DND-41 (cell line): ENCODE data around the gene SH2D1A.

Experiments
- ATAC-seq: fragments of 200-7000 bp; cut with Tn5 transposase; 3 replicates; pipeline ENCODE4 v1.9.1; 2021; ENCODE audit warnings: low read depth; ENCODE audit not compliant: insufficient read depth
- DNase-seq: peaks from one replicate; pipeline ENCODE4 v3.0.0-alpha.2; 2020
- H2AFZ ChIP-seq: 2 replicates; pipeline ENCODE4 v1.6.0; 2012; ENCODE audit warnings: low read depth, low read length
- H3K27ac ChIP-seq: 2 replicates; pipeline ENCODE4 v1.5.1; 2012; ENCODE audit warnings: low read length, inconsistent platforms
- H3K27me3 ChIP-seq: fragments of 200-600 bp; sonication (generic); 2 replicates; pipeline ENCODE4 v1.6.0; 2012; ENCODE audit warnings: low read length, mild to moderate bottlenecking, inconsistent platforms; ENCODE audit not compliant: insufficient read depth, poor library complexity
- H3K36me3 ChIP-seq: 2 replicates; pipeline ENCODE4 v1.5.1; 2012; ENCODE audit warnings: low read length, inconsistent platforms; ENCODE audit not compliant: insufficient read depth
- H3K4me1 ChIP-seq: 2 replicates; pipeline ENCODE4 v1.5.1; 2012; ENCODE audit warnings: mild to moderate bottlenecking, low read length; ENCODE audit not compliant: insufficient read depth
- H3K4me2 ChIP-seq: 2 replicates; pipeline ENCODE4 v1.6.0; 2012; ENCODE audit warnings: mild to moderate bottlenecking, moderate library complexity, low read length, inconsistent platforms; ENCODE audit not compliant: insufficient read depth
- H3K4me3 ChIP-seq, 2 experiments: fragments of 200-600 bp in 1 of 2; shearing (Covaris generic) in 1 of 2; 2 replicates each; pipeline ENCODE4 v1.5.1; 2012 to 2016; ENCODE audit warnings: inconsistent platforms in 2 of 2, low read length in 2 of 2, mild to moderate bottlenecking in 2 of 2, low read depth in 1 of 2, moderate library complexity in 1 of 2
- H3K79me2 ChIP-seq: 2 replicates; pipeline ENCODE4 v1.6.0; 2012; ENCODE audit warnings: low read length, inconsistent platforms; ENCODE audit not compliant: insufficient read depth
- H3K9ac ChIP-seq: 2 replicates; pipeline ENCODE4 v1.6.0; 2012; ENCODE audit warnings: low read depth, mild to moderate bottlenecking, inconsistent platforms, low read length, moderate library complexity
- H3K9me3 ChIP-seq: 2 replicates; pipeline ENCODE4 v1.5.1; 2012; ENCODE audit warnings: low read length, moderate library complexity, mild to moderate bottlenecking, inconsistent platforms; ENCODE audit not compliant: insufficient read depth, severe bottlenecking
- H4K20me1 ChIP-seq: 2 replicates; pipeline ENCODE4 v1.6.0; 2012; ENCODE audit warnings: low read length; ENCODE audit not compliant: insufficient read depth
- EZH2 ChIP-seq: IDR thresholded peaks from 3 replicates; pipeline ENCODE4 v1.6.1; 2012; ENCODE audit warnings: borderline replicate concordance, low read depth, mild to moderate bottlenecking, moderate library complexity, low read length, inconsistent platforms; ENCODE audit not compliant: severe bottlenecking
- TF ChIP-seq, protein P1 (sequence below): IDR thresholded peaks from 2 replicates; pipeline ENCODE4 v1.5.1; 2012; ENCODE audit warnings: borderline replicate concordance, low read length, moderate library complexity, mild to moderate bottlenecking; ENCODE audit not compliant: poor library complexity, severe bottlenecking; ENCODE audit errors: extremely low read depth

SH2D1A gene

DNA sequence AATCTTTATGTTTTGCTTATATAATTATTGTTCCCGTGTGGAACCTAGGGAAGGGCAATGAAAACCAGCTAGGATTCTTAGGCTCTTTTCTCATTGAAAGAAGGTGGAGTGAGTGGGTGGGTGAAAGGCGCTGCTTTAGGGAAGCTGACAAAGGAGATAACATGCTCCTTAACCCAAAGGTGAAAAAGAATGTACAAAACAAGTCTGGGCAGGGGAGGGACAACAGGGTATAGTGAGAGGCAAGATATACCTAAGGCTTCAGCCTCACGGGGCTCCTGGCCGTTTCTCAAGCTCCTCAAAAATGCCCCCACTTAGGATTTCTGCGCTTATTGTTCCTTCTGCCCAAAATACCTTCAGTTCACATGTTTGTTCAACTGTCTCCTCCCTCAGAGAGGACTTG is 1.8 kb downstream of the SH2D1A start:
- H3K36me3 ChIP-seq: peaks cover 6% of the 10 kb centered on the region
- peak; percentile 19 for DNase-seq
- TF ChIP-seq, protein P1, sequence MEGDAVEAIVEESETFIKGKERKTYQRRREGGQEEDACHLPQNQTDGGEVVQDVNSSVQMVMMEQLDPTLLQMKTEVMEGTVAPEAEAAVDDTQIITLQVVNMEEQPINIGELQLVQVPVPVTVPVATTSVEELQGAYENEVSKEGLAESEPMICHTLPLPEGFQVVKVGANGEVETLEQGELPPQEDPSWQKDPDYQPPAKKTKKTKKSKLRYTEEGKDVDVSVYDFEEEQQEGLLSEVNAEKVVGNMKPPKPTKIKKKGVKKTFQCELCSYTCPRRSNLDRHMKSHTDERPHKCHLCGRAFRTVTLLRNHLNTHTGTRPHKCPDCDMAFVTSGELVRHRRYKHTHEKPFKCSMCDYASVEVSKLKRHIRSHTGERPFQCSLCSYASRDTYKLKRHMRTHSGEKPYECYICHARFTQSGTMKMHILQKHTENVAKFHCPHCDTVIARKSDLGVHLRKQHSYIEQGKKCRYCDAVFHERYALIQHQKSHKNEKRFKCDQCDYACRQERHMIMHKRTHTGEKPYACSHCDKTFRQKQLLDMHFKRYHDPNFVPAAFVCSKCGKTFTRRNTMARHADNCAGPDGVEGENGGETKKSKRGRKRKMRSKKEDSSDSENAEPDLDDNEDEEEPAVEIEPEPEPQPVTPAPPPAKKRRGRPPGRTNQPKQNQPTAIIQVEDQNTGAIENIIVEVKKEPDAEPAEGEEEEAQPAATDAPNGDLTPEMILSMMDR: no peak
- TF ChIP-seq EZH2: no peak
- no peaks in the 10 kb centered on the region for H3K9me3 ChIP-seq
- H3K9ac ChIP-seq: peak overlapping the region; percentile 96
- H2AFZ ChIP-seq: peak overlapping the region; percentile 32
- peak; percentile 15; the same call in 2 of the 3 replicates for ATAC-seq
- peaks cover 78% of the 10 kb centered on the region for H3K79me2 ChIP-seq
- H3K27ac ChIP-seq: peak overlapping the region; percentile 99
- peak overlapping the region; percentile 78 for H3K4me2 ChIP-seq
- peaks cover 53% of the 10 kb centered on the region for H3K4me1 ChIP-seq
- H4K20me1 ChIP-seq: no peaks in the 10 kb centered on the region
- H3K27me3 ChIP-seq: no peaks in the 10 kb centered on the region
- H3K4me3 ChIP-seq: peak overlapping the region; percentile 90 to 98

DNA sequence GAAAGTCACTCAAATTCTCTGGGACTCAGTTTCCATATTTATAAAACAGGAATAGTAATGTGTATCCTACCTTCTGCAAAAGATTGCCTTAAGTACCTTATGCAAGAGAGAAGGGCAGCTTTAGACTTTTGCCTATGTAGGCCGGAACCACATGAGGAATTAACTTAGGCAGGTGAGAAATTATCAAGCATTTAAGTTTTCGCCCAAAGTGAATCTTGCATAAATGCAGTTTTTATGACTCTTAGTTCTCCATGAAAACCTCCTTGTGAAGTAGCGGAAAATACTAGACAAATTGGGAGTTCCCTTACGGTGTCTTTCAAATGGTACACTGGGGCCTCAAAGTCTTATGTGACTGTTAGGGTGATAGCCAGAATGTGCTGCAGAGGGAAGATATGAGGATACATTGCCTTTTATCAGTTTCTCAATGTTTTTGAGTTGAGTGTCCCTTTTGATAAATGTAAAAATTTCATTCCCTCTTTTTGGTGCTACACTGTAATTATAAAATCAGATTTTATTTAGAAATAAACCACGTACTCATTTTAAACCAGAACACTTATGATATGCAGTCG is 2.6 kb downstream of the SH2D1A start:
- Histone ChIP-seq H3K9me3 (no peaks in the 10 kb centered on the region), H4K20me1 (no peaks in the 10 kb centered on the region), H3K36me3 (peaks cover 11% of the 10 kb centered on the region), H3K4me1 (peaks cover 53% of the 10 kb centered on the region), H3K79me2 (peaks cover 86% of the 10 kb centered on the region), H3K4me3 (peak overlapping the region; percentile 90 to 98), H3K27me3 (no peaks in the 10 kb centered on the region), H3K9ac (peak overlapping the region; percentile 96), H2AFZ (0 out of 2 replicates have a peak overlapping the region, but pooled peaks have one; percentile 18), H3K4me2 (peak overlapping the region; percentile 78), H3K27ac (peak overlapping the region; percentile 99)
- peak; percentile 41 for ATAC-seq
- TF ChIP-seq, protein P1: no peak
- TF ChIP-seq EZH2: no peak
- no peak for DNase-seq

DNA sequence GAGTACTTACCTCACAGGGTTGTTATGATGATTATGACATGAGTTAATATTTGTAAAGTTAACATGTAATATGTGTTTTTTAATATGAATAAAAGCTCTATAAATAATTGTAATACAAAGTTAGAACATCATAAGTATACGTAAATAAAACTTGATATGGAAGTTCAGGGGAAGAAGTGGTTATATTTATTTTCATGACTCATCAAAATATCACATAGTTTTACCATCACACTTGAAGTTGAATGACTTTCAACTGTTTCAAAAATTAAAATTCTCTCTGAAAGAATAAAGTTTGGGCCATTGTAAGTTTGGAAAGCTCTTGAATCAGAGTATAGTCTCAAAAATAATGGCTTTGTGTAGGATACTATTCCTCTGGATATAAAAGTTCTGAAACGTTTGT is 8.3 kb downstream of the SH2D1A start:
- Histone ChIP-seq H3K4me1 (peaks cover 84% of the 10 kb centered on the region), H3K27me3 (no peaks in the 10 kb centered on the region), H4K20me1 (no peaks in the 10 kb centered on the region), H3K79me2 (peaks cover 90% of the 10 kb centered on the region), H3K36me3 (peaks cover 17% of the 10 kb centered on the region), H3K27ac (peak overlapping the region; percentile 85), H3K4me2 (peak overlapping the region; percentile 66), H2AFZ (no peak overlapping the region), H3K9me3 (no peaks in the 10 kb centered on the region), H3K9ac (peak overlapping the region; percentile 41), H3K4me3 (peak overlapping the region in 1 of 2 experiments; percentile 45; a peak in 2 of 4 replicates)
- TF ChIP-seq, protein P1: no peak
- no peak for TF ChIP-seq EZH2
- DNase-seq: no peak
- no peak for ATAC-seq
